Lower lobe of right lung (tissue), 2 donors: ENCODE results near the gene ARL6IP5. TPM values are rescaled to one million over a fixed set of nuclear protein-coding genes. Genes with fewer than 3 reads are reported as not detected.

Source experiments
- ATAC-seq, 2 donors: fragments of 200-7000 bp; cut with Tn5 transposase; one replicate each; pipeline ENCODE4 v1.9.1; 2020 to 2022; ENCODE audit warnings: mild to moderate bottlenecking in 2 of 2, moderate library complexity in 2 of 2
- DNase-seq: peaks from one replicate; pipeline ENCODE4 v3.0.0-alpha.2; 2020
- H3K27ac ChIP-seq: fragments of 200-600 bp; one replicate; pipeline ENCODE4 v1.8.0; 2022
- H3K27me3 ChIP-seq: fragments of 200-600 bp; one replicate; pipeline ENCODE4 v1.8.0; 2022; ENCODE audit warnings: low read depth
- H3K36me3 ChIP-seq: fragments of 200-600 bp; one replicate; pipeline ENCODE4 v1.8.0; 2022; ENCODE audit warnings: mild to moderate bottlenecking
- H3K4me1 ChIP-seq: fragments of 200-600 bp; one replicate; pipeline ENCODE4 v1.8.0; 2022
- H3K4me3 ChIP-seq: fragments of 200-600 bp; one replicate; pipeline ENCODE4 v1.8.0; 2022; ENCODE audit warnings: mild to moderate bottlenecking
- H3K9me3 ChIP-seq: fragments of 200-600 bp; one replicate; pipeline ENCODE4 v1.8.0; 2022
- intact Hi-C: fragments of 100-400 bp; cut with DNase I; formaldehyde crosslinking; loops from one replicate; pipeline ENCODE4 v1.11.0; 2022
- total RNA-seq: library from RNA; stranded (reverse); fragmentation: NEBNext Ultra II Directional; extraction: Animal tissue kit (Norgen Biotek cat#: 25700); gene quantifications from one replicate; pipeline ENCODE4 v1.2.1, GENCODE V29; 2021
- TF ChIP-seq, protein P1 (sequence below): fragments of 200-600 bp; IDR thresholded peaks from one replicate; pipeline ENCODE4 v1.8.0; 2022; ENCODE audit warnings: antibody characterized with exemption, mild to moderate bottlenecking
- donor health status: DM: no; HTN: yes; CAD: no; lungs with severe emphysema.

The ARL6IP5 gene
- total RNA-seq, 1 donor from 2014 or later = 138 TPM

DNA sequence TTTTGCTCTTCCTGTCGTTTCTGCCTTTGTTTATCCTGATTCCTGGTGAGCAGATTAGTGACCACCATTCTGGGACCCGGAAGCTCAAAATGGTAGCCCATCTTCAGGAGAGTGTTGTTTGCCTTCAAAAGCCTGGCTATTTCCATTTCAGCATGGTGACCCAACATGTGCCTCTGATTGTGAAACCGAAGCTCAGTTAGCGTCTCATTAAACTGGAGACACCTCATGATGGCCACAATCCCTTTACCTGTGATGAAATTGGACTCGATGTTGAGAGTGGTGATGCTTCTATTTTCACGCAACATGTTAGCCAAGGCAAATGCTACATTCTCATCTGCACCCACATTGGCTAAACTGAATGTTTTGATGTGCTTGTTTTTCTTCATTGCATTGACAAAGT is 34.4 kb downstream of the ARL6IP5 start:
- H3K27me3 ChIP-seq = no peaks in the 10 kb centered on the region
- no peak for ATAC-seq
- no peaks in the 10 kb centered on the region for H3K9me3 ChIP-seq
- no peak overlapping the region for H3K27ac ChIP-seq
- no peak for DNase-seq
- TF ChIP-seq, protein P1, sequence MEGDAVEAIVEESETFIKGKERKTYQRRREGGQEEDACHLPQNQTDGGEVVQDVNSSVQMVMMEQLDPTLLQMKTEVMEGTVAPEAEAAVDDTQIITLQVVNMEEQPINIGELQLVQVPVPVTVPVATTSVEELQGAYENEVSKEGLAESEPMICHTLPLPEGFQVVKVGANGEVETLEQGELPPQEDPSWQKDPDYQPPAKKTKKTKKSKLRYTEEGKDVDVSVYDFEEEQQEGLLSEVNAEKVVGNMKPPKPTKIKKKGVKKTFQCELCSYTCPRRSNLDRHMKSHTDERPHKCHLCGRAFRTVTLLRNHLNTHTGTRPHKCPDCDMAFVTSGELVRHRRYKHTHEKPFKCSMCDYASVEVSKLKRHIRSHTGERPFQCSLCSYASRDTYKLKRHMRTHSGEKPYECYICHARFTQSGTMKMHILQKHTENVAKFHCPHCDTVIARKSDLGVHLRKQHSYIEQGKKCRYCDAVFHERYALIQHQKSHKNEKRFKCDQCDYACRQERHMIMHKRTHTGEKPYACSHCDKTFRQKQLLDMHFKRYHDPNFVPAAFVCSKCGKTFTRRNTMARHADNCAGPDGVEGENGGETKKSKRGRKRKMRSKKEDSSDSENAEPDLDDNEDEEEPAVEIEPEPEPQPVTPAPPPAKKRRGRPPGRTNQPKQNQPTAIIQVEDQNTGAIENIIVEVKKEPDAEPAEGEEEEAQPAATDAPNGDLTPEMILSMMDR = no peak
- intact Hi-C loops = no loop called here
- no peaks in the 10 kb centered on the region for H3K4me1 ChIP-seq
- no peak overlapping the region for H3K4me3 ChIP-seq
- no peaks in the 10 kb centered on the region for H3K36me3 ChIP-seq

DNA sequence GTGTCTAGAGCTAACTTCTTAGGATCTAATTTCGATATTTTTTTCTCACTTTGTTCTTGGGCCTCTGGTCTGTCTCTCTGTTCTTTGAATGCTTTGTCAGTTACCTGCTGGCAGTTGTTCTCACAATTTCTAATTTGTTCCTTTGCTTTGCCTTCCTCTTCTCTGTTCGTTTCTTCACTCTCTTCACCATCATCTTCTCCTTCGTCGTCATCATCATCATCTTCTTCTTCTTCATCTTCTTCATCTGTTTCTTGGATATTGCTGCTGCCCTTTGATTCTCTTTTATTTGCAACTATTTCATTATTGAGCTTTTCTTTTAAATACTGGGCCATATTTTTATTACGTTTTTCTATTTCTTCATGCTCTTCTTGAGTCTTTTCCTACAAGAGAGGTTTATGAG is 34.9 kb downstream of the ARL6IP5 start:
- H3K27ac ChIP-seq = no peak overlapping the region
- TF ChIP-seq, protein P1 = no peak
- no peaks in the 10 kb centered on the region for H3K27me3 ChIP-seq
- H3K9me3 ChIP-seq = no peaks in the 10 kb centered on the region
- no peak for ATAC-seq
- H3K4me3 ChIP-seq = no peak overlapping the region
- H3K4me1 ChIP-seq = no peaks in the 10 kb centered on the region
- DNase-seq = no peak
- intact Hi-C loops = no loop called here
- no peaks in the 10 kb centered on the region for H3K36me3 ChIP-seq

DNA sequence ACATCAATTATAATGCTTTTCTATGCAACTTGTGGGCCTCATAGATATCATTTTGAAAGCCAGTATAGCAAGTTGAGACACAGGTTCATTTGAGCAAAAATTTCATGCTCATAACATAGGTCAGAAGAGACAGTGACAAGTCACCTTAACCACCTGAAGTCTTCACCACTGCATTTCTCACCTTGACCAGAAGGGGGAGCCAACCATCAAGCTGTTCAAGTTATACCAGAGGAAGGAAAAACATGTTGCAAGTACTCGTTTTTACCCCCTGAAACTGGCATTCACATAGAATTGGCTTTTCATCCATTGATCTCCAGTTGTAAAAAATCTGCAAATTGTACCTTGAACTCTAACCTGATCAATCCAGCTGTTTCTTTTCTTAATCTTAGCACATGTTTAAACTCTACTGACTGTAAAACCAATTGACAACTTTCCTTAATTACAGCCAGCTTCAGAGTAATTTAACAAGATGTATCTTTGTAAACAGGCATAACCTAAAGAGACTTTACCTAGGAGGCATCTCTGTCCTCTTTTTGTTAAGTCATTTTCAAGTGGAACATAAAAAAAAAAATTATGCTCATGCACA is 36.2 kb downstream of the ARL6IP5 start:
- TF ChIP-seq, protein P1 = peak; percentile 94
- peak; percentile 77 to 80 for ATAC-seq
- Histone ChIP-seq H3K4me3 (no peak overlapping the region), H3K9me3 (no peaks in the 10 kb centered on the region), H3K27me3 (no peaks in the 10 kb centered on the region), H3K27ac (no peak overlapping the region), H3K36me3 (no peaks in the 10 kb centered on the region), H3K4me1 (no peaks in the 10 kb centered on the region)
- no peak for DNase-seq
- intact Hi-C loops = no loop called here

DNA sequence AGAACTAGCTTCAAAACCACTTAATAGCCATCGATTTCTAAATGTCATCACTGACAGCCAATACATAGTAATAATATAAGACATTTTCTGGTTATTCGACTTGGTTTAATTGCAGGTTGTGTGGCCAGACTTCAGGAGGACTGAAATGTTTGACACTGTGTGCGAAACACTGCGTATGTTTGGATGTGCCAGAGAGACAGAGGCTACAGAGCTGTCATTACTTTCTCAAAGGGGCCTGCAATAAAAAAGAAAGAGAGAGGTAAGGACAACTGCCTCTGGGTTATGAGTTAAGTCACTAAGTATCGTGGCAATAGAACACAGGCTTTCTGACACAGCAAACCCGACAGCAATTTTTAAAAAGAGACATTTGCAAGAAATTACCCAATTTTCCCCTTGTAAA is 36.8 kb downstream of the ARL6IP5 start:
- no peaks in the 10 kb centered on the region for H3K4me1 ChIP-seq
- ATAC-seq = no peak
- no peaks in the 10 kb centered on the region for H3K36me3 ChIP-seq
- H3K27me3 ChIP-seq = no peaks in the 10 kb centered on the region
- peak overlapping the region; percentile 7 for H3K27ac ChIP-seq
- no peak for DNase-seq
- no peaks in the 10 kb centered on the region for H3K9me3 ChIP-seq
- no peak overlapping the region for H3K4me3 ChIP-seq
- intact Hi-C loops = no loop called here
- TF ChIP-seq, protein P1 = no peak

DNA sequence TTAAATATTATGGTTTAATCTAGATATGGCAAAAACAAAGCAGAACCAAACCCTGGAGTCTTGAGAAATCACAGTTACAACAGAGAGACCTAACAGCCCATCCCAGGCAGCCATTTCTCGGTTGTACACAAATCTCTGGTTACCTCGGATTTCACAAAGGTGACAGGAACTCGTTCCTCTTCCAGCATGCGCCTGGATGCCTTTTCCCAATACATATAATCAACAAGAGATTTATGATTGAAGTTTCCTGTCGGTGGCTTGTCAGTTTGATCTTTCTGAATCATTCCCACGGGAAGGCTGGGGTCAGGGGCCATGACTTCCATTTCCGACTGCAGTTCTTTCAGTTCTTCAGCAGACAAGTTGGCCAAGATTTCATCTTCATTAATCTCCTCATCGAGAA is 37.2 kb downstream of the ARL6IP5 start:
- ATAC-seq = no peak
- intact Hi-C loops = no loop called here

More for the DNA sequence above, 37.2 kb downstream of the ARL6IP5 start:
- Histone ChIP-seq H3K4me3 (no peak overlapping the region), H3K36me3 (no peaks in the 10 kb centered on the region), H3K4me1 (no peaks in the 10 kb centered on the region), H3K27me3 (no peaks in the 10 kb centered on the region), H3K27ac (peak overlapping the region; percentile 7), H3K9me3 (no peaks in the 10 kb centered on the region)
- no peak for DNase-seq
- TF ChIP-seq, protein P1 = no peak
